RPMI8226 (cell line): ENCODE results near the gene MPPED1.

Experiments
- DNase-seq: peaks from one replicate; pipeline ENCODE4 v3.0.0-alpha.2; 2015

Gene MPPED1

GRCh38 chr22:43550672-43551071 is 138.9 kb downstream of the MPPED1 start:
- no peak for DNase-seq

DNA sequence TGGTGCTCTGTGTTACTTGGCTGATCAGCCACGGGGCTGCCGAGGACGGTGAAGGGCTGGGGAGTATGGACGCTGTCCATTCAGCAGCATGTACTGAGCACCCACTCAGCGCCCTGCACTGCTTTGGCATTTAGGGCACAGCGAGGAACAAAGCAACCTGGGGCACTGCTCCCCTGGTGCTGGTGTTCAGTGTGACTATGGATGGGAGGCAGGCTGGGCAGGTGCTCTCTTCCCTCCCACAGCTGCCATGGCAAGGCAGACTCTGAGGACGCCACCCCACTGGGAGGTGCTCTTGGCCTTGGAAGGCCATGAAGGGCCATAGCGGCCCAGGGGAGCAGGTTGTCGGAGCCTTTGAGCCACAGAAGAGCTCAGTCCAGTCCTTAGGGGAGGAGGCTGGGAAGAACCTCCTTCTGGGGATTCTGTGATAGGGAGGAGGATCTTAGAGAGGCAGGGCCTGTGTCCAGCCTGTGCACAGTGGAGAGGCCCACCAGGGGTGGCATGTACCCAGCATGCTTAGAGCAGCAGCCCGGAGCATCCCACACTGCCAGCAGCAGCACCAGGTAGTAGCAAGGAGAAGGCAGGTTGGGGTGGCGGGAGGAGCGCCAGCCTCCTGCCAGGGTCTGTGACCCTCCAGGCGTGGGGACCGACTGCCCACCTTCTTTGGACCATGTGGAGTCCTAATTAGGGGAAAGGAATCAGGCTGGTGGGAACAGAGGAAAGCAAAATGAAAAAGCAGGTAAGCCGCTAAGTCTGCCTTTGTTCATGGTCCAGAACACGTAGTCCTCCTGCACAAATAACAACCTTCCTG is 141.8 kb downstream of the MPPED1 start:
- no peak for DNase-seq

- DNase-seq, result no peak
Measured at GRCh38 chr22:43554259-43554636, 142.4 kb downstream of the MPPED1 start.

DNA sequence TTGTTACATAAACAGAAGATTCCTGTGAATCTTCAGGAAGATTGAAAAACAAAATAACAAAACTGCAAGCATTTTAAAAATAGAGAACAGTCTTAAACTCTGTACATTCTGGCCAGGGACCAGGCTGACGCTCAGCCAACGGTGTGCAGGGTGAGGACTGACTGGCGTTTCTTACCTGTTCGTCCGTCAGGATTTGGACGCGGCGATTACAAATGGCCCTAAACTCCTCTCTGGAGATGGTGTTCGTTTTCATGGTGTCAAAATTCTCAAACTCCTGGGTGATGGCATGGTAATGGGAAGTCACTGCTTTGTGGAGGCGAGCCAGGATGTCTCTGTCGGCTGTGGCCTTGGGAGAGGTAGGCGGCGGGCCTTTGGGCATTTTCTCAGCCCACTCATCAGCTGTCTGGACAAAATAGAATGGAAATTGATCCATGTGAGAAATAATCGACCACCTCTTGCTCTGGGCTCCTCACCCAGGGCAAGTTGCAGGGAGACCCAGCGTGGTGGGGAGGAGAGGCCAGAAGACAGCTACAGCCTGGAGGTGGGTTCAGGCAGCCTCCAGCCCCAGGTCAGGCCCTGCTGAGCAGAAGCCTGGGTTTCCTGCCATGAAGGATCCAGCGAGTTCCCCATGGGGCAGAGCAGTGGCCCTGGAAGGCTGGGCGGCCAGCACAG is 143.0 kb downstream of the MPPED1 start:
- no peak for DNase-seq

DNA sequence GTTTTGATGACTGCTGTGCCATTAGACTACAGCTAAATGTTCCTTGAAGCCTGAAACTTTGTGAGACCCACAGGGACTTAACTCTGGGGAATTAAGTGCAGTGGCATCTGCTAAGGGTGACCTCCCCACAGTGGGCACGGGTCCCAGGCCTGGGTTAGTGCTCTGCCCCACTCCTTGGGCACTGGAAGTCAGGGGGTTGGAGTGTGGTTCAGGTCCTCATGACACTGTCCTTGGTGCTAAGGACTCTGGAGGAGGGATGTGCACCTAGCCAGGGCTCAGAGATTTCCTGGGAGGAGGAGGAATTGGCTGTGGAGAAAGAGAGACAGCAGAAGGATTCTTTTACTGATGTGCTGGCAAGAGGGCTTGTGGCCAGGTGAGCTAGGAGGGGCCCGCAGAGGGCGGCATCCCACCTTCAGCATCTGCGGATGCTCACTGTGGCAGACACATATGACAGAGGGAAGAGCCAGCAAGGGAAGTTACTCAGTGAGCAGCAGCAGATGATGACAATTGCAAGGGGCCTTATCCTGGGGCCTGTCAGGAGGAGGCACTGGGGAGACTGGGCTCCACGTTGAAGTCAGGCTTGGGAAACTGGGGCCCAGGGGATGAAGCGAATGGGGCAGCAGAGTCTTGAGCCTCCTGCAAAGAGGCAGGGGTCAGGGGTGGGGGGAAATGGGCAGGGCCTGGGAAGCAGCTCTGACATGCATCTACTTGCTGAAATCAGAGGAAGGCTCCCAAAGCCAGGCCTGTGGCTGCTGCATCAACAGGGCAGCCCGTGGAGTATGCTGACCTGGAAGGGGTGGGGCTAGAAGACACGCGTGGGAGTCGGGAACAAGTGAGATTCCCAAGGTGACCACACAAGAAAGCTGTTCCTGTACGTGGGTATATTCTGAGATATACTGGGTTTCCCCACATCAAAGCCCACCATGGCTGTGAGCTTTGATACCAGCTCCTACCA is 144.0 kb downstream of the MPPED1 start:
- DNase-seq, result no peak
